HG02885 (cell line): ENCODE data around the gene ENTPD3.
"Not testable (repeated sequence)": the region's sequence is repeated elsewhere in the genome, so short reads cannot be mapped to it uniquely, and the experiment has no call there.

Source experiments
- ATAC-seq: cut with Tn5 transposase; IDR thresholded peaks from one replicate; pipeline ENCODE4 v1.9.1; 2021; ENCODE audit warnings: mild to moderate bottlenecking; ENCODE audit not compliant: unreplicated experiment, poor library complexity

The ENTPD3 gene

GRCh38 chr3:40456940-40457823 lies 70.2 kb downstream of the ENTPD3 start, which contains the start of gene RPL14:
RPL14 (plus strand) TSS chr3:40457339; CDS start chr3:40457472, 133 bp downstream.
- peak; percentile 69 for ATAC-seq

DNA sequence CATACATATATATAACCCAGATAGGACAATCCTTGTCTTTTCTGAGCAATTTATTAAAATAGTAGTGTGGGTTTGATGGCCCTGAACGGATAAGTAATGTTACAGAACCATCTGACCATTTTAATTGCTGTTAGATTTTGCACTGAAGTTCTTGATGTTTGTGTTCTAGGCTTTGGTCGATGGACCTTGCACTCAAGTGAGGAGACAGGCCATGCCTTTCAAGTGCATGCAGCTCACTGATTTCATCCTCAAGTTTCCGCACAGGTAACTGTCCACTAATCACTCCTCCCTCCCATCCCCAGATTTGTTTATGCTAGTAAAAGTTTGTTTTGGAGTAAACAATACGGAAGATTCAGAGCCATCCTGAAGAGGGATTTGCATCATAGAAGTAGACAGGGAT lies 71.5 kb downstream of the ENTPD3 start:
- ATAC-seq = no peak

DNA sequence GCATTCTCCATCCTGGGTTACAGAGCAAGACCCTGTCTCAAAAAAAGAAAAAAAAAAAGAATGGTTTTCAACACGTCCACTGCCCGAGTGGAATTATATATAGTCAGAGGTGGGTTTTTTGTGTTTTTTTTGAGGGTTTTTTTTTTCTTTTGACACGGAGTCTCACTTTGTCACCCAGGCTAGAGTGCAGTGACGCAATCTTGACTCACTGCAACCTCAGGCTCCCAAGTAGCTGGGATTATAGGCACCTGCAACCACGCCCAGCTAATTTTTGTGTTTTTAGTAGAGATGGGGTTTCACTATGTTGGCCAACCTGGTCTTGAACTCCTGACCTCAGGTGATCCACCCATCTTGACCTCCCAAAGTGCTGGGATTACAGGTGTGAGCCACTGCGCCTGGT lies 73.5 kb downstream of the ENTPD3 start:
- not testable (repeated sequence) for ATAC-seq

DNA sequence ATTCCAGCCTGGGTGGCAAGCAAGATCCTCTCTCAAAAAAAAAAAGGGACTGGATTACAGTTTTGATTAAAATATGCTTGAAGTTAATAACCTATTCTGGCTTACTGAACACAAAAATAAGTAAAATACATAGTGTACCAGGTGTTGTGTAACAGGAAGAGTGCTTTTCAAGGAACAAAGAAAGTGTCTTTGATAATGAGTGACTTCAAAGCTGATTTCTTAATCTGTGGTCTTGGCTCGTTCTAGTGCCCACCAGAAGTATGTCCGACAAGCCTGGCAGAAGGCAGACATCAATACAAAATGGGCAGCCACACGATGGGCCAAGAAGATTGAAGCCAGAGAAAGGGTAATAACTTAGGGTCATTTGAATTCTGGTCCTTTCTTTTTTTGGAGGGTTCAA lies 74.2 kb downstream of the ENTPD3 start:
- no peak for ATAC-seq

GRCh38 chr3:40462838-40463237 lies 75.9 kb downstream of the ENTPD3 start:
- ATAC-seq = not testable (repeated sequence)

DNA sequence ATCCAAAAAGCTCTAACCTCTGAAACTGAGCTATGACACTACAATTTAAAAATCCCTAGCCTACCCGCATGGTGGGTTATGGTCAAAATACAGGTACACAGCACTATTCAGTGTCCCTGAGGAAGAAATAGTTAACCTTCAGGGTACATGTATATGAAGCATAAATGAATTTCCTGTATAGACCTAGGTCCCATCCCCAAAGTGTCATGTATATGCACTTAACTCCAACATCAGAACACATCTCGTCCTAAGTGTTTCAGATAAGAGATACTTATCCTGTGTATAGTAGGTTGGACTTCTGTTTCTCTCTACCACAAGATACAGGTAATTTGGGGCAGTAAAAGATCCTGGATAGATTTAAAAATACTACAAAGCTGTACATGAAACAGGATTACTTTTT lies 76.6 kb downstream of the ENTPD3 start:
- no peak for ATAC-seq

DNA sequence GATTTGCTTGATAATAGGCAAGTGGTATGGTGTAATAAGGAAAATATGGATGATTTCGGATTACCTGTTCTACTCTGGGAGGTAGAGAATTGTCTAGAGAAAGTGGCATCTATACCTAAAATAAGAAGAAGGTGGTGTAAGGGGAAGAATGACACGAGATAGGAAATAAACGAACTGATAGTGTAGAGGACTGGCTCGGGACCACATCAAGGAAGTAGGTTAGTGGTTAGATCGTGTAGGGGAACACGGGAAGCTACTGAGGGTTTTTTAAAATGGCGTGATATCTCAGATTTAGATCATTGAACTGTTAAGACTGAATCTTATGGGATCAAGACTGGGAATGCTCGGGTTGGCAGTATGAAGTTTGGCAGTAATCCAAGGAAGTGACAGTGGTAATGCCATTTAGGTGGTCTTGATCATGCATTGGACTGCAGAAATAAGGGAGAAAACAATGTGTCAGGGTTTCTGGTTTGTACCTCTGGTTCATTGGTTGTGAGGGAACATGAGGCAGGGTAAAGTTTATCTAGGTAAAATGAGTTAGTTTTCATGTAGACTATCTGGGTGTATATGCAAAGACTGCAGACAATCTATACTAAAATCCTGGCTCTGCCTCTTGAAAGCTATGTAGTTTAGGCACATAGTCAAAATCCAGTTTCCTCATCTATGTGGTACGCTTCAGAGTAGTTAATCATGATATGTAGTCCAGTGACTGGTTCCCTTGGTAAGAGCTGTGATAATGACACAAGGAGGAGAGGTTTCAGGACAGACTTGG lies 77.5 kb downstream of the ENTPD3 start:
- ATAC-seq = no peak

DNA sequence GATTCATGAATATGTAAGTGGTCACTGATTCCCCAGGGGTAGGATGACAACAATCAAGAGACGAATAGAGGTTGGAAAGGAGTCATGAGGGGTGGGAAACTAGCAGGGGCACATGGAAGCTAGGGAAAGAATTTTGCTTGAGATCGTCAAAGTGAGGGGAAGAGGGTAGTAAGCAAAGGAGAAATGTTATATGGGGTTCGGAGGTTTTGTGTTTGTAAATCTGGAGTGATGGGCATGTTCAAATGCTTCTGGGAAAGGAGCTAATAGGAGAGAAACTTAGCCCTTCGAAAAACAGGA lies 78.1 kb downstream of the ENTPD3 start:
- ATAC-seq = no peak

DNA sequence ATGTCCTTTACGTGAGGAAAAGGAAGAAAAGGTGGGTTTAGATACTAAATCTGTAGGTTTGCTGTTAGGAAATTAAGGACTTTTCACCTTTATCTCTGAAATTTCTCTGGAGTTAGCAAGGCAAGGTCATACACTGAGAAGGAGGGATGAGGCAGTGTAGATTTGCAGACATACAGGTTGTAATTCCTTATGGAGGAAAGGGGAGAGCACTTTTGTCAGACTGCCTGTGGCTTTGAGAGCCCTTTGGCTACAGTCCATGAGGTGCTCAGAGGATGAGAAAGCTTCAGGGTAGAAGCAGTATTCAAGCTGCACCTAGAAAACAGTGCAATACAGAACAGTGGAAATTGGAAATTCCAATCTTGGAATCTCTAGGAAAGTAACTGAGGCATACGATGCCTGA lies 78.5 kb downstream of the ENTPD3 start:
- no peak for ATAC-seq

GRCh38 chr3:40468018-40468417 lies 81.0 kb downstream of the ENTPD3 start:
- ATAC-seq = no peak

- no peak for ATAC-seq
Measured at GRCh38 chr3:40470701-40471100, 83.7 kb downstream of the ENTPD3 start.

GRCh38 chr3:40476478-40477470 lies 89.8 kb downstream of the ENTPD3 start, which contains the start of gene ZNF619:
ZNF619 (plus strand) TSS chr3:40477122; CDS start chr3:40477980, 858 bp downstream.
- ATAC-seq = peak; percentile 86

DNA sequence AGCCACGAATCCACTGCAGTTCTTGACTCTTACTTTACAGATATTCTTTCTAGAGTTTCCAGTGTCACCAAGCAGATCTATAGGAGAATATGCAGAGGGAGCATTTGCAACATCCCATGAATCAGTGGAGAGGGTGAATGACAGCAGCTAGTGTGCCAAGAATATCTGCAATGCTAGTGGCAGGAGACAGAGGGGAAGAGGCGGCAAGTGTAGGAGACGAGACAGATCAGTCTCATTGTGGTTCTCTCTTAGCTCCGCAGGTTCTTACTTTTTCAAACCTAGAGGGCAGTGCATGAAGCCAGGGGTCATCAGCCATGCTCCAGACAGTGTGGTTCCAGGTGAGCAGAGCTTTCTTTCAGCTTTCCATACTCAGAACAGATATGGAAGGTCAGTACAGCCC lies 90.7 kb downstream of the ENTPD3 start:
- no peak for ATAC-seq
